Fibroblast of lung (primary cell): ENCODE measurements around the gene KHDC1L. TPM values are rescaled to one million over a fixed set of nuclear protein-coding genes. Genes with fewer than 3 reads are reported as not detected.
"Not testable (repeated sequence)": the region's sequence is repeated elsewhere in the genome, so short reads cannot be mapped to it uniquely, and the experiment has no call there.

Experiments
- DNase-seq, 2 donors: peaks; one replicate each; pipeline versions ENCODE4 v3.0.0 to v3.0.0-alpha.2; 2010; ENCODE audit warnings: low read depth in 2 of 2
- H2AFZ ChIP-seq: 2 replicates; pipeline ENCODE4 v1.5.1; 2012; ENCODE audit warnings: low read length, control low read depth, inconsistent platforms
- H3K27ac ChIP-seq: 2 replicates; pipeline ENCODE4 v1.5.1; 2011; ENCODE audit warnings: low read length, control low read depth; ENCODE audit not compliant: insufficient read depth
- H3K27me3 ChIP-seq: 2 replicates; pipeline ENCODE4 v1.5.1; 2011; ENCODE audit warnings: mild to moderate bottlenecking, low read length; ENCODE audit not compliant: control insufficient read depth, insufficient read depth
- H3K36me3 ChIP-seq: 2 replicates; pipeline ENCODE4 v1.5.1; 2011; ENCODE audit warnings: low read length; ENCODE audit not compliant: control insufficient read depth, insufficient read depth
- H3K4me1 ChIP-seq: 2 replicates; pipeline ENCODE4 v1.5.1; 2011; ENCODE audit warnings: low read length; ENCODE audit not compliant: control insufficient read depth, insufficient read depth; ENCODE audit errors: extremely low read depth
- H3K4me2 ChIP-seq: 2 replicates; pipeline ENCODE4 v1.5.1; 2011; ENCODE audit warnings: low read length, control low read depth; ENCODE audit not compliant: insufficient read depth; ENCODE audit errors: extremely low read depth
- H3K4me3 ChIP-seq, 4 experiments: fragments of 200-600 bp in 1 of 4; sonication (generic) in 1 of 4; replicated peaks in 1 of 4; 2 replicates each; pipeline ENCODE4 v1.5.1; 2011 to 2016; ENCODE audit warnings: low read length in 4 of 4, low read depth in 3 of 4, mild to moderate bottlenecking in 3 of 4, control low read depth in 2 of 4, inconsistent platforms in 1 of 4, mixed read lengths in 1 of 4; ENCODE audit not compliant: insufficient read depth in 1 of 4; ENCODE audit errors: control extremely low read depth in 1 of 4
- H3K79me2 ChIP-seq: 2 replicates; pipeline ENCODE4 v1.5.1; 2012; ENCODE audit warnings: mild to moderate bottlenecking, low read length, inconsistent platforms; ENCODE audit not compliant: control insufficient read depth, insufficient read depth
- H3K9ac ChIP-seq: 2 replicates; pipeline ENCODE4 v1.5.1; 2011; ENCODE audit warnings: mild to moderate bottlenecking, low read length, control low read depth; ENCODE audit not compliant: insufficient read depth
- H3K9me3 ChIP-seq: 2 replicates; pipeline ENCODE4 v1.5.1; 2012; ENCODE audit warnings: low read depth, low read length; ENCODE audit not compliant: control insufficient read depth, insufficient read depth
- H4K20me1 ChIP-seq: 2 replicates; pipeline ENCODE4 v1.5.1; 2011; ENCODE audit warnings: low read length; ENCODE audit not compliant: control insufficient read depth, insufficient read depth; ENCODE audit errors: extremely low read depth
- EZH2 ChIP-seq: IDR thresholded peaks from 2 replicates; pipeline ENCODE4 v1.5.1; 2012; ENCODE audit warnings: low read length, control low read depth, mild to moderate bottlenecking; ENCODE audit errors: missing control alignments
- polyA minus RNA-seq: library from RNA; depleted of rRNA, polyadenylated mRNA; stranded (reverse); fragments of >200 nt; gene quantifications from 2 replicates; pipeline ENCODE4 v1.2.3, GENCODE V29; 2011; ENCODE audit warnings: low replicate concordance
- polyA plus RNA-seq, 2 donors: library from polyadenylated mRNA; depleted of rRNA in 1 of 2; stranded (reverse) in 1 of 2; unstranded in 1 of 2; fragments of >200 nt; gene quantifications; 2 replicates each; pipeline ENCODE4 v1.2.1, GENCODE V29; 2011 to 2012; ENCODE audit warnings: missing spikeins in 1 of 2
- total RNA-seq: library from RNA; depleted of rRNA; stranded (reverse); fragments of >200 nt; gene quantifications from 2 replicates; pipeline ENCODE4 v1.2.1, GENCODE V29; 2014
- TF ChIP-seq, protein P1 (sequence below), 2 donors: IDR thresholded peaks in 1 of 2; conservative IDR thresholded peaks in 1 of 2; 1 replicate in 1 of 2; 2 replicates in 1 of 2; pipeline ENCODE4 v1.5.1; 2011 to 2012; ENCODE audit warnings: low read length in 2 of 2, control low read depth in 1 of 2, inconsistent platforms in 1 of 2, low read depth in 1 of 2, mild to moderate bottlenecking in 1 of 2

Gene KHDC1L, protein sequence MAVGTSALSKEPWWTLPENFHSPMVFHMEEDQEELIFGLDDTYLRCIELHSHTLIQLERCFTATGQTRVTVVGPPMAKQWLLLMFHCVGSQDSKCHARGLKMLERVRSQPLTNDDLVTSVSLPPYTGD
- not detected in 2 replicates for total RNA-seq
- polyA plus RNA-seq: 0.12 and 0.19 TPM in 2 replicates
- polyA plus RNA-seq (2012): not detected in 2 replicates
- not detected in 2 replicates for polyA minus RNA-seq

DNA sequence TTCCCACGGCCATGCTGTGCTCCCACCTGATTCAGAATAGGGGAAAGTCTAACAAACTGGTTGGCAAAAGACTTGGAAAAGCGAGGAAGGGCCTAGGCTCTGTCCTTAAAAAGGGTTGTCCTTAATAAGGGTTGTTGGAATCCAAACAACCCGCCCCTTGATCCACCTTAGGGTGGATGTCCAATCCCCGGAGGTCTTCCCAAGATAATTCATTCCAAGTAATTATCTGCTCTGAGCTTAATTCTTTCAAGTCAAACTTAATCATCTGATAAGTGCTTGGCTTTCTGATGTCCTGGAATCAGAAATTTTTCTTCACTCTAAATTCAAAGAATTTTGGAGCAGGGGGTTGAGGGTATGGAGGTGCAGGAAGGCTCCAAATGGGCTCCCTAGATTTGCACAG, at the start of gene KHDC1L:
Gene KHDC1L (minus strand): TSS at position 101 of the 400 bp plus-strand sequence. CDS start 88 bp downstream, at position 13.
- no peaks in the 10 kb centered on the region for H3K9me3 ChIP-seq
- H3K27me3 ChIP-seq: no peaks in the 10 kb centered on the region
- H3K9ac ChIP-seq: no peak within 1 kb of the TSS
- H3K4me2 ChIP-seq: no peak within 1 kb of the TSS
- no peak within 1 kb of the TSS for H3K4me3 ChIP-seq
- no peak within 1 kb of the TSS for H3K27ac ChIP-seq
- no peaks in the 10 kb centered on the region for H4K20me1 ChIP-seq
- no peaks in the 10 kb centered on the region for H3K79me2 ChIP-seq
- H3K36me3 ChIP-seq: no peaks in the 10 kb centered on the region
- no peak within 1 kb of the TSS for H2AFZ ChIP-seq
- no peaks in the 10 kb centered on the region for H3K4me1 ChIP-seq
- TF ChIP-seq, protein P1, sequence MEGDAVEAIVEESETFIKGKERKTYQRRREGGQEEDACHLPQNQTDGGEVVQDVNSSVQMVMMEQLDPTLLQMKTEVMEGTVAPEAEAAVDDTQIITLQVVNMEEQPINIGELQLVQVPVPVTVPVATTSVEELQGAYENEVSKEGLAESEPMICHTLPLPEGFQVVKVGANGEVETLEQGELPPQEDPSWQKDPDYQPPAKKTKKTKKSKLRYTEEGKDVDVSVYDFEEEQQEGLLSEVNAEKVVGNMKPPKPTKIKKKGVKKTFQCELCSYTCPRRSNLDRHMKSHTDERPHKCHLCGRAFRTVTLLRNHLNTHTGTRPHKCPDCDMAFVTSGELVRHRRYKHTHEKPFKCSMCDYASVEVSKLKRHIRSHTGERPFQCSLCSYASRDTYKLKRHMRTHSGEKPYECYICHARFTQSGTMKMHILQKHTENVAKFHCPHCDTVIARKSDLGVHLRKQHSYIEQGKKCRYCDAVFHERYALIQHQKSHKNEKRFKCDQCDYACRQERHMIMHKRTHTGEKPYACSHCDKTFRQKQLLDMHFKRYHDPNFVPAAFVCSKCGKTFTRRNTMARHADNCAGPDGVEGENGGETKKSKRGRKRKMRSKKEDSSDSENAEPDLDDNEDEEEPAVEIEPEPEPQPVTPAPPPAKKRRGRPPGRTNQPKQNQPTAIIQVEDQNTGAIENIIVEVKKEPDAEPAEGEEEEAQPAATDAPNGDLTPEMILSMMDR (conservative IDR thresholded peaks at IDR 0.05 in 1 of 2, IDR thresholded peaks at IDR 0.05 in 1 of 2; ENCODE audit: low read depth in 1 of 2, low read length in 2 of 2): no peak
- no peak for TF ChIP-seq EZH2
- DNase-seq: no peak

DNA sequence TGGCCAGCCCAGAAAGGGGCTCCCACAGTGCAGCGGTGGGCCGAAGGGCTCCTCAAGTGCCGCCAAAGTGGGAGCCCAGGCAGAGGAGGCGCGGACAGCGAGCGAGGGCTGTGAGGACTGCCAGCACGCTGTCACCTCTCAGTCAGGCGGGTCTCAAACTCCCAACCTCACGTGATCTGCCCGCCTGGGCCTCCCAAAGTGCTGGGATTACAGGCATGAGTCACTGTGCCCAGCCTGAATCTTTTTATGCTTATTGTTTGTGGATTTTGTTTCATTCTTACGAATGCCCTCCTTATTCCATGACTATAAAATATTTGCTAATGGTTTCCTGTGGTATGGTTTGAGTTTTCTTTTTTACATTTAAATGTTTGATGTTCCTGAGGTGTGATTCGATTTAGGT, 44.0 kb upstream of the KHDC1L start:
- not testable (repeated sequence) for DNase-seq, H3K4me2 ChIP-seq, H3K9me3 ChIP-seq, H3K79me2 ChIP-seq, H3K27me3 ChIP-seq, H3K36me3 ChIP-seq, H3K4me1 ChIP-seq, H3K9ac ChIP-seq, H3K27ac ChIP-seq, H2AFZ ChIP-seq, H3K4me3 ChIP-seq, H4K20me1 ChIP-seq

DNA sequence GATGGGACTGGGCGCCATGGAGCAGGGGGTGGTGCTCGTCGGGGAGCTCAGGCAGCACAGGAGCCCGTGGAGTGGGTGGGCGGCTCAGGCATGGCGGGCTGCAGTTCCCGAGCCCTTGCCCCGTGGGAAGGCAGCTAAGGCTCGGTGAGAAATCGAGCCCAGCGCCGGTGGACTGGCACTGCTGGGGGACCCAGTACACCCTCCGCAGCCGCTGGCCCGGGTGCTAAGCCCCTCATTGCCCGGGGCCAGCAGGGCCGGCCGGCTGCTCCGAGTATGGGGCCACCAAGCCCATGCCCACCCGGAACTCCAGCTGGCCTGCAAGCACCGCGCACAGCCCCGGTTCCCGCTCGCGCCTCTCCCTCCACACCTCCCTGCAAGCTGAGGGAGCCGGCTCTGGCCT, 43.6 kb upstream of the KHDC1L start:
- H3K9ac ChIP-seq: not testable (repeated sequence)

DNA sequence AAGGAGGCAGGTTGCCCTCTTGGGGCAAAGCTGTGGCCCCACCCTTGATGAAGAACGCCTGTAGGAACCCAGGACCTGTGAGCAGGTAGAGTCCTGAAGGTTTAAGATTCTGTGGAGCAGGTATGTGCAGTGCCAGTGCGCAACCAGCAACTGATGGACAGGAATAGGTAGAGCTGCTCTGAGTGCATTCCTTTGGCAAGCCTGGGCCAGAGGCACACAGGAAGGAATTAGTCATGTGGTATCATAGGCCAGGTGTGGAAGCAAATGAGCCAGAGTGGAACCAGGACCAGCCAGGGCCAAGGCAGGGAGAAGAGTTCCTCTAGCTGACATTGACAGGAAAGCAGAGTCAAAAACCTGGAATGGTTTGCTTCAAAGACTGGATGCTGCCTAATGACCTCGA, 39.1 kb upstream of the KHDC1L start:
- DNase-seq: no peak
- H3K27me3 ChIP-seq: no peaks in the 10 kb centered on the region
- H2AFZ ChIP-seq: no peak overlapping the region
- no peak overlapping the region for H3K4me2 ChIP-seq
- H3K36me3 ChIP-seq: no peaks in the 10 kb centered on the region
- TF ChIP-seq, protein P1 (conservative IDR thresholded peaks at IDR 0.05 in 1 of 2, IDR thresholded peaks at IDR 0.05 in 1 of 2; ENCODE audit: low read depth in 1 of 2, low read length in 2 of 2): no peak
- H3K27ac ChIP-seq: no peak overlapping the region
- H3K79me2 ChIP-seq: peaks cover 12% of the 10 kb centered on the region
- H3K4me1 ChIP-seq: no peaks in the 10 kb centered on the region
- H4K20me1 ChIP-seq: no peaks in the 10 kb centered on the region
- no peaks in the 10 kb centered on the region for H3K9me3 ChIP-seq
- H3K4me3 ChIP-seq: no peak overlapping the region
- H3K9ac ChIP-seq: no peak overlapping the region

More for the DNA sequence above, 43.6 kb upstream of the KHDC1L start:
- H3K4me1 ChIP-seq, H3K79me2 ChIP-seq, H3K9me3 ChIP-seq, H2AFZ ChIP-seq, H3K4me2 ChIP-seq, H4K20me1 ChIP-seq, H3K27ac ChIP-seq, H3K4me3 ChIP-seq, H3K36me3 ChIP-seq, DNase-seq, H3K27me3 ChIP-seq: not testable (repeated sequence)
